Stimulated activated CD4-positive, alpha-beta T cell treated with anti-CD3 and anti-CD28 coated beads, Interleukin-1b, Interleukin-23, amount 100 ng/mL, for 48 hours (primary cell): ENCODE results near the gene GRHL1.

Experiments
- DNase-seq: peaks from one replicate; pipeline ENCODE4 v3.0.0-alpha.2; 2020

Gene GRHL1

DNA sequence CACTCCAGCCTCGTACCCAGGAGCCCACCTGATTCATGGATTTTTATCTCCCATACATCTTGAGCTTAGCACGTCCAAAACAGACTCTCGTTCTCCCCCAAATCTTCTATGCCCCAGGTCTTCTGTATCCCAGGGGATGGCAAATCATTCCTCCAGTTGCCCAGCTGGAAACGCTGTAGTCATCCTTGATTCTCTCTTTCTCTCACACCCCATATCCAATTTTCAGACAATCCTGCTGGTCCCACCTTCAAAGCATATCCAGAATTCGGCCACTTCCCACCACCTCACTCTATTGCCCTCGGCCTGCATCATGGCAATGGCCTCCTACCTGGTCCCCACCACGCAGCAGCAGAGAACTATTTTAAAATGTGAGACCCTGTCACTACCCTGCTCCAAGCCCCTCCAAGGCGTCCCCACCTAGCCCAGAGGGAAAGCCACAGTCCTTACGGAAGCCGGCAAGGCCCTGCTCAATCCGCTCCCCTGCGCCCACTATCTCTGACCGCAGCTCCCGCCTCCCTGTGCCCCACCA, 1.4 kb upstream of the GRHL1 start:
- DNase-seq, result no peak

GRCh38 chr2:9950521-9951271, 797 bp upstream of the GRHL1 start:
- peak; percentile 31 for DNase-seq

DNA sequence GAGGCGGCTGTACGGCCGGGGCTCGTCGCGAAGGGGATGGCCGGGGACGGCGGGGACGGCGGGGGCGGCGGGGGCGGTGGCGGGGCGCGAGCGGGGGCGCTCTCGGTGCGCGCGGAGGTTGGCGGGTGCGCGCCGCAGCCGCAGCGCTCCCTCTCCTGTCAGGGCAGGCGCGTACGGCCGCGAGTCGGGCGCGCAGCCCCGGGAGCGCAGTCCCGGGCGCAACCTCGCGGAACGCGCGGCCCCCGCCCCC, 296 bp upstream of the GRHL1 start:
- no peak for DNase-seq

DNA sequence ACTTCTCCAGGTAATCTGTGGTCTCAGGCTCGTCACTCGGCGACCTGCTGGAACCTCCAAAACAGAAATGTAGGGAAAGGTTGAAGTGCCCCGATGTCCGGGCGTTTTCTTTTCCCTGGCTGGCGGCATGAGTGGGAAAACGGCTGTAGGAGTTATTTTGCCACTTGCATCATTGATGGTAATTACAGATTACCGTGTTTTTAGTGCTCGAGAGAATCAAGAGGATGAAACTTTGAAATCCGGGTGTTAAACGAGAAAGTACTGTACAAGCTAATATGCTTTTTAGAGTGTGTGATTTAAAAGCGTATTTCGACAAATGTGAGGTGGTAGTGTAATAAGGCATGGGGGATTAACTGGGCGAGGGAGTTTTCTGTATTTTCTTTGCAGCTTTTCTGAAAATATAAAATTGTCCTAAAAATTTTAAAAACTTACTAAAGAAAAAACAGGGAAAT, 819 bp downstream of the GRHL1 start:
- no peak for DNase-seq

- no peak for DNase-seq
Observed at GRCh38 chr2:9952856-9953503, 1.5 kb downstream of the GRHL1 start.

- DNase-seq, result no peak
Observed at GRCh38 chr2:9954136-9954535, 2.6 kb downstream of the GRHL1 start.

GRCh38 chr2:9958057-9958456, 6.6 kb downstream of the GRHL1 start:
- no peak for DNase-seq

GRCh38 chr2:9959262-9959661, 7.8 kb downstream of the GRHL1 start:
- no peak for DNase-seq

DNA sequence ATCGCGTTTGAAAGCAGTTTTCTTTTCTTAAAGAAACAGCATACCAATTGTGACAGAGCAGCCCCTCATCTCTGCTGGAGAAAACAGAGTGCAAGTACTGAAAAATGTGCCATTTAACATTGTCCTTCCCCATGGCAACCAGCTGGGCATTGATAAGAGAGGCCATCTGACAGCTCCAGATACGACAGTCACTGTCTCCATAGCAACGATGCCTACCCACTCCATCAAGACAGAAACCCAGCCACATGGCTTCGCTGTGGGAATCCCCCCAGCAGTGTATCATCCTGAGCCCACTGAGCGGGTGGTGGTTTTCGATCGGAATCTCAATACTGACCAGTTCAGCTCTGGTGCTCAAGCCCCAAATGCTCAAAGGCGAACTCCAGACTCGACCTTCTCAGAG, 9.5 kb downstream of the GRHL1 start:
- DNase-seq, result no peak

- no peak for DNase-seq
Observed at GRCh38 chr2:9964334-9964980, 13.0 kb downstream of the GRHL1 start.

DNA sequence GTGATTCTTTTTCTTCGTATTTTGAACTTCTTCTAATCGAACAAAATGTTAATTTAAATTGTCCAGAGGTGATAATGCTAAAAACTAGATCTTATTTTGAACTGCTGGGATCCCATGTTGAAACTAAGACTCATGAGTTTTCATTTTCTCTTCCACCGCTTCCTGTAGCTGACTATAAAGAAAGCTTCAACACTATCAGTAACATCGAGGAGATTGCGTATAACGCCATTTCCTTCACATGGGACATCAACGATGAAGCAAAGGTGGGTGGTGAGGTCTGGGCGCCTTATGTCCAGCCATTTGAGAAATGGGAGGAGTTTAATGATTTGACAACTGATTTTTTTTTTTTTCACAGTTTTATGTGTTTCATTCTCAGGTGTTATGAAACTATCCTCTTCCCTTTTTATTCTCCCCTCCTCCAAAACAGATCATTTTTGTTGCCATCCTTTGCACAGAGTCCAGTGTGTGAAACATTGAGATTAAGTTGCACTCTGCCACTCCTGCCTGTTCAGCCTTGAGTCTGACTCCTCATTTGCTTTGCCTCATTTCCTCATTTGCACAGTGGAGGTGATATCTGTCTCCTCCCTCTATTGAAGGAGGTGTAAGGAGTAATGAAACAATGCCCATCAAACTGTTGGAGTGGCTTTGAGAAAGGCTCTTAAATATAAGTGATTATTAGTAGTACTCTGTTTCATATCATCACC, 13.8 kb downstream of the GRHL1 start:
- DNase-seq, result no peak

- no peak for DNase-seq
Observed at GRCh38 chr2:9966491-9967022, 15.1 kb downstream of the GRHL1 start.

DNA sequence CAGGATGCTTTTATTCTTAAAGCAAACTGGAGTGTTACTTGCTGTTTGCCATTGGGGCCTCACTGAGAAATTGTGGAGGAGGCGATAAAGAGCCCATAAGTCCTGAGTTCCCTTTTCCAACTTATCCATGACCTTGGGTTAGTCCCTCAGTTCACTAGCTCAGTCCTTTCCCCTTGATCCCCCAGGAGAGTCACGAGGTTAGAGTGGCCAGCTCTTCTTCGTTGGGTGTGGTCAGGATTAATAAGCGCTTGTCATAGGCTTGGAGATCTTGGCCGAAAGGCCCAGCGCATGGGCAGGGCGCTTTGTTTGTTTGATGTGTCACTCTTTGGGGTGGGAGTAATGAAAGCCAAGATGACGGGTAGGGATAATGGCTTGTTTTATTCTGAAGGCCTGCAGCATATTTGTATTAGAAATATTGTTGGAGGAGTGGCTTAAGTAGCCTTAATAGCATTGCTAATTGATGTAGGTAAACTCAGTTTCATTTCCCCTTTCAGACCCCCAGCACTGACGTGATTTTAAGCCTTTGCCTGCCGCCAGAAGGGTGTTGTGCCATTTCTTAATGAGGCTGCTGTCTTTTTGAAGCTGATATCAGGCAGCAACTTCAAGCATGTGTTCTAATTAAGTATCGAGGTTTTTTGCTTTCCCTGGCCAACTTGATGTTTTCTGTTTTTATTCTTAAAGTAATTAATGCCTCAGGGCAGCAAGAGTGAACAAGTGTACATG, 15.7 kb downstream of the GRHL1 start:
- DNase-seq, result no peak

- no peak for DNase-seq
Observed at GRCh38 chr2:9968553-9969497, 17.3 kb downstream of the GRHL1 start.

GRCh38 chr2:9970200-9971044, 18.9 kb downstream of the GRHL1 start:
- no peak for DNase-seq

DNA sequence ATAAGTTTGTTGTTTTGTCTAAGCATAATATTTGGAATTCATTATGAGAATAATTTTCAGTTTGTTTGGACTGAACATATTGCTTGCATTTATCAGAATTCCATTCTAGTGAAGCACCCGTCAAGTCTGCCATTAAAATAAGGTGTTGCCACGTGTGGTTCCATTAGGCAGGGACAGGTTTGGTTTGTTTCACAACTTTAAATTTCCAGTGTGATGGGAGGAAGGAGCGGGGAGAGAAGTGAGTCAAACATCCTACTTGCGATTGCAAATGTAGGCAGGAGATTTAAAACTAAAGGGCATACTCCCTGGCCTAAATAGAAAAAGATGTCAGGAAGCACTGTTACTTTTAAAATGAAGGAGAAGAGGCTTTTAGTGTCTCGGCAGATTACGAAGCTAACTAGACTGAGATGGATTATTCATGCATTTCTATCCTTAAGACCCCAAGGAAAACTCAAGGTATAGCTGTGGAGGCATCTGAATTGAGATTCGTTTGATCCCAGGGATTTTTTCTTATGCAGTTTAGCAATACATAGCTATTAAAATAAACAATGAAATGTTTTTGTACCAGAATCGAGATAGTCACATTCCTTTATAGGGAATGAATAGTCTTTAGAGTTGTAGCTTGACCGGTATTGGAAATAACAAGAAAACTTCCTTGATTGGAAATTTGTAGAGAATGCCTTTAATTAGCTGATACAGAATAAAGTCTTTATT, 19.8 kb downstream of the GRHL1 start:
- no peak for DNase-seq

DNA sequence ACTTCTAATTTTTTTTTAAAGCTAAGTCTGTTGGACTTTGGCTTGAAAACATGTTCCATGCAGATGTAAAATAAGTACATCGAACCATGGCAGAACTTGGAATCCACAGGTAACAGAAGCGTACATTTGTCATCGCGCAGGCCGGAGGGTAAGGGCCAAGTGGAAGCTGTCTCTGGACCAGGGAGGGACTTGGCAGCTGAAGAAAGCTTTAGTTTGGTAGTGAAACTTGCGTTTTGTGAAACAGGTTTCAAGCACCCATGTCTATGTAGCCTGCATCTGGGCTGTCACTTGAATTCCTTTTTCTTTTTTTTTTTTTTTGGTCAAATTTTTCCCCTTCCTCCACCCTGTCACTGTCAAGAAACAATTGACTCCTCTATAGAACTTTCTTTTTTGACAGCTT, 20.4 kb downstream of the GRHL1 start:
- no peak for DNase-seq

DNA sequence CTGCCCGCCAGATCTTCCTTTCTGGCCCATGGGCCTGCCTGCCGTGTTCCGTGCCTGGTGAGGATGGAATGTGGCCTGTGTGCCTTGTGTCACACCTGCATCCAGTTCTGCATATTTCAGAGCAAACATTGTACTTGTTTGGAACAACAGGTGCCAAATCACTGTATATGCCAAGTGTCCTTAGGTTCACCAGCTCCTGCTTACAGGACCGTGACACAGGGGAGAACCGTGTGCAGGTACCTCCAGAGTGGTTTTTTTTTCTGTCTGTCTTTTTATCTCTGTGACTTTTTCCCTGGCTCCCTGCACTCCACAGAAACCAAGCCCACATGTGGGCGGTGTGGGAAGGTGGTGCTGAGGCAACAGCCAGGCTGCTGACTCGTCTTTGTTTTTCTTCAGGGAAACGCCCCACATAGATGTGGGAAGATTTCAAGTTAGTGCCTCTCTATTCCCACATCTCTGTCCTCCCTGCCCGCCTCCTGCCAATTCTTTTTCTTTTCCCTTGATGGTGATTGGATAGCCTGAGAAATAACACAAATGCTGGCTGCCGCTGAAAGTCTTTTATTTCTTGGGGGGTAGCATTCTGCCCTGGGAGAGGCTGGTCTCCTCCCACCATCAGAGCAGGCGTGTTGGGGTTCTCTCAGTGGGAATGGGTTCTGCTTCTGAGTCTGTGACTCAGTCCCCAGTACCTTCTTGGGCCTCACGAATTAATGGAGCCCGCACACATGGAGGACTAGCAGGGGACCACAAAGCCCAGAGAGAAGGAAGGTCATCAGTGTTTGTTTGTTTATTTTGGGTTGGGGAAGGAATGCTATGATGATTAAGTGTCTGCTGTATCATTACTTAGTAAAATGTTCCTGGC, 21.4 kb downstream of the GRHL1 start:
- DNase-seq, result no peak

- no peak for DNase-seq
Observed at GRCh38 chr2:9973690-9974089, 22.2 kb downstream of the GRHL1 start.
